Lower leg skin (tissue), 3 donors: ENCODE results near the gene ACHE.

ENCODE experiments used
- CTCF ChIP-seq, 3 donors: fragments of 450-650 bp; IDR thresholded peaks; one replicate each; pipeline ENCODE4 v1.5.1; 2016; ENCODE audit warnings: antibody characterized with exemption in 3 of 3, mild to moderate bottlenecking in 3 of 3, moderate library complexity in 2 of 3
- POLR2A ChIP-seq, 2 donors: fragments of 450-650 bp; IDR thresholded peaks; one replicate each; pipeline ENCODE4 v1.6.1; 2016 to 2017; ENCODE audit warnings: antibody characterized with exemption in 2 of 2, mild to moderate bottlenecking in 1 of 2, moderate library complexity in 1 of 2

GRCh38 chr7:100861616-100861985, 34.1 kb downstream of the ACHE start:
- TF ChIP-seq POLR2A (IDR thresholded peaks at IDR 0.05) (no peak), CTCF (IDR thresholded peaks at IDR 0.05) (no peak)
